BLaER1 treated with 17β-estradiol and CSF1 and Interleukin-3, amounts not matched to agents 10 nM and 100 nM (cell line): ENCODE measurements around the gene NDUFS8.

Source experiments
- H3K27ac ChIP-seq, 11 experiments: shearing (Covaris generic); formaldehyde crosslinking; 2 replicates each; pipeline ENCODE4 v1.8.1; 2022
- H3K27me3 ChIP-seq, 11 experiments: shearing (Covaris generic); formaldehyde crosslinking; 2 replicates each; pipeline ENCODE4 v1.8.1; 2022
- H3K36me3 ChIP-seq, 11 experiments: shearing (Covaris generic); formaldehyde crosslinking; 2 replicates each; pipeline ENCODE4 v1.8.1; 2022
- H3K4me1 ChIP-seq, 10 experiments: shearing (Covaris generic); formaldehyde crosslinking; 2 replicates each; pipeline ENCODE4 v1.8.1; 2022
- H3K4me2 ChIP-seq, 11 experiments: shearing (Covaris generic); formaldehyde crosslinking; 2 replicates each; pipeline ENCODE4 v1.8.1; 2022
- H3K4me3 ChIP-seq, 10 experiments: shearing (Covaris generic); formaldehyde crosslinking; 2 replicates each; pipeline ENCODE4 v1.8.1; 2022
- H3K9ac ChIP-seq, 11 experiments: shearing (Covaris generic); formaldehyde crosslinking; 2 replicates each; pipeline ENCODE4 v1.8.1; 2022
- H3K9me3 ChIP-seq, 11 experiments: shearing (Covaris generic); formaldehyde crosslinking; replicated peaks in 1 of 11; 2 replicates each; pipeline ENCODE4 v1.8.1; 2022
- H4K20me1 ChIP-seq, 11 experiments: shearing (Covaris generic); formaldehyde crosslinking; 2 replicates each; pipeline ENCODE4 v1.8.1; 2022
- Cebpa-rat ChIP-seq, 11 experiments: shearing (Covaris generic); IDR thresholded peaks; 2 replicates each; pipeline ENCODE4 v1.8.1; 2022

The NDUFS8 gene

DNA sequence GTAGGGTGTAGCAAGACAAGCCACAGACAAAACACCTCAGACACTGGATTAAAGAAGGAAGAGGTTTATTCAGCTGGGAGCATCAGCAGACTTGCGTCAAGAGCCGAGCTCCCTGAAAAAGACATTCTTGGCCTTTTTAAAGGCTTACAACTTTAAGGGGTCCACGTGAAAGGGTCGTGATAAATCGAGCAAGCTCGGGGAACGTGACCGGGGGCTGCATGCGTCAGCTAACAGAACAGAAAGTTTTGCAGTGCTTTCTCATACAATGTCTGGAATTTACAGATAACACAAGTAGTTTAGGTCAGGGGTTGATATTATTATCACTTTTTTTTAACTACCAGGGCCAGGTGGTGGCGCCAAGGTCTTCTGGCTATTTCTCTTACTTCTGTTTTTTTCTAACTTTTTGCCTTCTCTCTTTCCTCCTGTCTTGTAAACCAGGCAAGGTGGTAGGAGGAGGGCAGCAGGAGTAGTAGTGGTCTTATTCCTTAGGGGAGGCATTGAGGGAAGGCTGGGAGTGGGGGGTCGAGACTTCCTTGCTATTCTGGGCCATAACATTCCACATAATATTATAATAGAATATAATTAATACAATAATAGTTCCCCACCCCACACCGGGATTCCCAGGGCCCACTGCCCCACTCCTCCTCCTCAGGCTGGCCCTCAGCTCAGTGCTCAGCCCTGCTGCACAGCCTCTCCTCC lies 20.9 kb upstream of the NDUFS8 start:
- peaks cover 94 to 100% (median 96%) of the 10 kb centered on the region in 10 experiments for H3K4me1 ChIP-seq
- no peaks in the 10 kb centered on the region for H3K9me3 ChIP-seq
- no peak for TF ChIP-seq Cebpa-rat (IDR thresholded peaks at IDR 0.05)
- peaks cover 0 to 11% (median 0%) of the 10 kb centered on the region in 11 experiments; a peak in 3 of 22 replicates for H4K20me1 ChIP-seq
- H3K36me3 ChIP-seq = peaks cover 0 to 12% (median 0%) of the 10 kb centered on the region in 11 experiments; a peak in 4 of 22 replicates
- H3K27ac ChIP-seq = peak overlapping the region; percentile 91 to 100 (median 96)
- H3K27me3 ChIP-seq = no peaks in the 10 kb centered on the region
- H3K9ac ChIP-seq = peak overlapping the region; percentile 87 to 98 (median 92)
- peak overlapping the region; percentile 93 to 100 (median 98) for H3K4me2 ChIP-seq
- peak overlapping the region; percentile 52 to 75 (median 67); a peak in 19 of 20 replicates for H3K4me3 ChIP-seq

DNA sequence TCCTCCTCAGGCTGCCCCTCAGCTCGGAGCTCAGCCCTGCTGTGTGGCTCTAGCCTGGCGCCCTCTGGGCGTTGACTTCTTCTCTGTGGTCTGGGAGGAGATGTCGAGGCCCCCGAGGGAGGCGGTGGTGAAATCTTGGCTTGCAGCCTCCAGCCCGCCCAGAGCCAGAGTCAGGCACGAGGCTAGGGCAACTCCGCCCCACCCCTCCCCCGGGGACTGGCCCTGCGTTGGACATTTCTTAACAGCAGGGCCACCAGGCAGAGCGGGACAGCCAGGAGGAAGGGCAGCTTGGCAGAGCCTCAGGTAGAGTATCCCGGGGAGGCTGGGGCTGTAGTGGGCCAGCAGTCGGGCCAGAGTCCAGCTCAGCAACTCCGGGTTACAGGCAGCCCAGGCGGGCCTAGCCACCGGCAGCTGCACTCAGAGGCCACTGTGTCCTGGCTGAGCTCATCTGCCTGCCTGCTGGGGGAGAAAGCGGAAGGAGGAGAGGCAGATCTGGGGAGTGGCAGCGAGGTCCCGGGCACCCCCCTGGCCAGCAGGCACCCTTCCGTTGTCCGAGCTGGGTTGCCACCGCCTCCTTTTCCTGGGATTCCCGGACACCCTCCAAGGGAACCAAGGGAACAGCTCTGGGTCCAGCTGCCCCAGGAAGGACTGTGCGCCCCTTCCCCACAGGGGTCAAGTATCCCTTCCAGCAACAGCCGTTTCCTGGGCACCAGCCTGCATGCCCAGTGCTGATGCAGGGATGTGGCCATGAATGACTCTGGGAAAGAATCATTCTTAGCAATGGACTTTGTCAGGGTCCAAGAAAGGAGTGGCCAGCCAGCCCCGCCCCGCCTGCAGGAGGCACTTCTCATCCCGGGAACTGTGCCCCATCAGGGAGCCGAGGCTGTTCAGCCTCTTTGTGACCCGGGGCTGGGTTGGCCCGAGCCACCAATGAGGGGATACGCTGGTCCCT lies 20.1 kb upstream of the NDUFS8 start, which contains the start of gene ALDH3B1:
Gene ALDH3B1 (plus strand): TSS at position 238 of the 952 bp plus-strand sequence. CDS start 4,971 bp downstream, outside the sequence.
- Histone ChIP-seq H3K9ac (peak within 1 kb of the TSS; percentile 87 to 98 (median 92)), H3K4me3 (peak within 1 kb of the TSS; percentile 52 to 75 (median 67)), H3K27ac (peak within 1 kb of the TSS; percentile 91 to 100 (median 96)), H3K27me3 (no peaks in the 10 kb centered on the region), H4K20me1 (peaks cover 0 to 19% (median 6%) of the 10 kb centered on the region in 11 experiments; a peak in 9 of 22 replicates), H3K9me3 (no peaks in the 10 kb centered on the region), H3K36me3 (peaks cover 0 to 17% (median 0%) of the 10 kb centered on the region in 11 experiments; a peak in 8 of 22 replicates), H3K4me2 (peak within 1 kb of the TSS; percentile 93 to 100 (median 98)), H3K4me1 (peaks cover 94 to 100% (median 96%) of the 10 kb centered on the region in 10 experiments)
- peak in 9 of 11 experiments; percentile 34 to 93 (median 80); a peak in 15 of 22 replicates for TF ChIP-seq Cebpa-rat (IDR thresholded peaks at IDR 0.05)

DNA sequence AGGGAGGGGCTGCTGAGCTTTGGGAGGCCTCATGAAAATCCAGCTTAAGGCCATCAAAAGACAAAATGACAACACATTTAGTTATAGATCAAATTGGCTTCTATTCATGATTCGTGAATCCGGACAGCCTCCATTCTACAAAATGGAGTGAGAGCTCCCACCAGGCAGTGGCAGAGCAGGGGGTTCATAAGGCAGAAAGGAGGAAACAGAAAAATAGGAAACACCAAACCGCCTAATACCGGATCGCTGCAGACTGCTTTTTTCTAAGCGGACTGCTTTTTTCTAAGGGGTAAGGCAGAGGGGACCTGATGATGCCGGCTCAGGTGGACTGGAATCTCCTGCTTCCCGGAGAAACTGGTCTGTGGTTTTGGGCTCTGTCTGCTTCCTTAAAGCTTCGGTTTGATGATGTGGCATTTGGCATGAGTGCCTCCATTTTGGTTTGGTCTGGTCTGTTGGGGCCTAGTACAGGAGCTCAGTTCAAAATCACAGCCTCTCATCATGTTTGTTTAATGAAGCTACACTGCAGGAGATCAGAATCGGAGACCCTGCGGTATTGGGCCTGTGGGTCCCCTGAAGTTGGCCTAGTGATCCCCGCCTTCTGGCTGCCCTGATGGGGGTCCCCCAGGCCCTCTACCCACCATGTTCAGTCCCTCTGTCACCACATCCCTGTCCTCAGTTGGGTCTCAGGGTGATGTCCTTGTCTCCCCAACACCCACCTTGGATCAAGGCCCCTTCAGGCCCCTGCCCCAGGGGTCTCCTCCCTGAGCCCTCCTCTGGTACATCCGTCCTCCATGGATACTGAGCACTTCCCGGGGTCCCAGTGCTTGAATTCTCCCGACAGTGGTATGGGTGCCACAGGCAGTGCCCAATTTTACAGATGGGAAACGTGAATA lies 19.2 kb upstream of the NDUFS8 start:
- Histone ChIP-seq H4K20me1 (peaks cover 0 to 24% (median 10%) of the 10 kb centered on the region in 11 experiments; a peak in 9 of 22 replicates), H3K27ac (peak overlapping the region; percentile 91 to 100 (median 96)), H3K27me3 (no peaks in the 10 kb centered on the region), H3K36me3 (peaks cover 0 to 24% (median 0%) of the 10 kb centered on the region in 11 experiments; a peak in 8 of 22 replicates), H3K9ac (peak overlapping the region; percentile 87 to 98 (median 92)), H3K9me3 (no peaks in the 10 kb centered on the region), H3K4me2 (peak overlapping the region; percentile 93 to 100 (median 98)), H3K4me1 (peaks cover 92 to 97% (median 94%) of the 10 kb centered on the region in 10 experiments), H3K4me3 (peak overlapping the region; percentile 52 to 75 (median 67))
- no peak for TF ChIP-seq Cebpa-rat (IDR thresholded peaks at IDR 0.05)

DNA sequence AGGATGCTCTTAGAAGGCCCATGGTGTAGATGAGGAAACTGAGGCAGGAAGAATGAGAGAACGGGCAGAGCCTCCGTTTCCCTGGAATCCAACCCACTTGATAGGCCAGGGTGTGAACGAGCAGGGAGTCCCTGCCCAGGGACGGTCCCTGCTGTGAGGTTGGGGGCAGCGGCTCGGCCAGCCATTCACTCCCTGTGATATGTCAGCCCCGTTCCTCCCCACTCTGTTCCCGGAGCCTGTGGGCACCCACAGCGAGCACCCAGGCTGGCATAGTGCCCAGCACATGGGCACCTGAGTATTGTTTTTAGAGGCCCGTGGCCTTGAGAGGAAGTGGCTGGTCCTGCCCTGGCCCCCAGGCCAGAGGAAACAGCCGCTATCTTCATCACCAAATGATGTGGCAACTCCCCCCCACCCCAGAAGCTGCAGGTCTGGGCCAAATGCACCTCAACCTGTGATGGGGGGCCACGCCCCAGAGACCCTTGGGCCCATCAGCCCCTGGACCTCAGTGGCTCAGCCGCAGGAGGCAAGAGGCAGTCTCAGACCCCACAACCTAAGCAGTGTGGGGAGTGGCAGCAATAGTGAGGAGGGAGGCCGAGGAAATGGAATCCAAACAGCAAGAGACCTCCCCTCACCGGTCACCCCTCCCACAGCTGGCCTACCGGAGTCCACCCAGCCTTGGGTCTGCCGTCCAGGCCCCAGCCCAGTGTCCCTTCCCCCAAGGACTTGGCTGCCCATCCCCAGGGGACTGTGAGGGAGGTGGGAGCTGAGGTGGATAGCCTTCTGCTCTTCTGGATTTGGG lies 18.2 kb upstream of the NDUFS8 start:
- TF ChIP-seq Cebpa-rat (IDR thresholded peaks at IDR 0.05) = no peak
- H3K4me2 ChIP-seq = peak overlapping the region; percentile 93 to 100 (median 98)
- peak overlapping the region; percentile 87 to 98 (median 92) for H3K9ac ChIP-seq
- H3K27me3 ChIP-seq = no peaks in the 10 kb centered on the region
- H3K4me1 ChIP-seq = peaks cover 92 to 98% (median 94%) of the 10 kb centered on the region in 10 experiments
- H3K36me3 ChIP-seq = peaks cover 0 to 26% (median 0%) of the 10 kb centered on the region in 11 experiments; a peak in 8 of 22 replicates
- H3K27ac ChIP-seq = peak overlapping the region; percentile 91 to 100 (median 96)
- no peaks in the 10 kb centered on the region for H3K9me3 ChIP-seq
- peaks cover 0 to 34% (median 16%) of the 10 kb centered on the region in 11 experiments; a peak in 11 of 22 replicates for H4K20me1 ChIP-seq
- peak overlapping the region in 8 of 10 experiments; percentile 54 to 75 (median 70); a peak in 14 of 20 replicates for H3K4me3 ChIP-seq

DNA sequence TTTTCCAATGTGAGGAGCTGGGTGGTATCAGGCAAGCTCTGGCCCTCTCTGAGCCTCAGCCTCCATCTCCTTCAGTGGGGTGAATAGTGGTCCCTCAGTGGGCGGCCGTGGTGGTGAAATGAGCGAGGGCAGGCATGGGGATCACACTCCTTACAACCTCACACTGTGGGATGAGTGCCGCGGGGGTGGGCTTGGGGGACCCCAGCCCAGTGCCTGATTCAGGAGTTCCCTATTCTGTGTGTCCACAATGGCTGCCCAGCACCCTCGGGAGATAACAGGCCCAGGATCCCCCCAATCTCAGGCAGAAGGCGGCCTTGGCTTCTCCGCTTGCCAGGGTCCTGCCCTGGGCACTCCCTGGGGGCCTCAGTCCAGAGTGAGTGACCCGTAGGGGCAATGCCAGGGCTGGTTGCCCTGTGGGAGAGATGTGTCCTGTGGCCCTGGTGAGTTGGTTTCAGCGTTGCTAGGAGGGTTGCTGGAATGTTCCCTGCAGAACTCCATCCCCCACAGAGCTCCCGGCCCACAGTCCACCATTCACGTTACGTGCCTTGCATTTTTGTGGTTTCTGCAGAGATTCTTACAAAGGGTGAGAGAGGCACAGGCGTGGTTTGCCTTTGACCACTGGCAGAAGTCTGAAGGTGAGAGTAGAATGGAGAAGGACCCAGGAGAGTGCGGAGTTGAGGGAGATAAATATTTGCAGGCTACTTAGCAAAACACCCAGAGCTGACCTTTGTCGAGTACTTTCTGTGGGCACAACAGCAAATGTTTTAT lies 17.5 kb upstream of the NDUFS8 start:
- no peaks in the 10 kb centered on the region for H3K9me3 ChIP-seq
- H3K36me3 ChIP-seq = peaks cover 0 to 34% (median 0%) of the 10 kb centered on the region in 11 experiments; a peak in 8 of 22 replicates
- peaks cover 0 to 38% (median 16%) of the 10 kb centered on the region in 11 experiments; a peak in 11 of 22 replicates for H4K20me1 ChIP-seq
- no peak for TF ChIP-seq Cebpa-rat (IDR thresholded peaks at IDR 0.05)
- H3K9ac ChIP-seq = peak overlapping the region; percentile 87 to 98 (median 92); a peak in 17 of 22 replicates
- no peaks in the 10 kb centered on the region for H3K27me3 ChIP-seq
- H3K27ac ChIP-seq = peak overlapping the region in 10 of 11 experiments; percentile 95 to 100 (median 96); a peak in 19 of 22 replicates
- peak overlapping the region; percentile 93 to 100 (median 98) for H3K4me2 ChIP-seq
- peaks cover 92 to 97% (median 93%) of the 10 kb centered on the region in 10 experiments for H3K4me1 ChIP-seq
- H3K4me3 ChIP-seq = peak overlapping the region in 4 of 10 experiments; percentile 60 to 75 (median 68); a peak in 7 of 20 replicates

DNA sequence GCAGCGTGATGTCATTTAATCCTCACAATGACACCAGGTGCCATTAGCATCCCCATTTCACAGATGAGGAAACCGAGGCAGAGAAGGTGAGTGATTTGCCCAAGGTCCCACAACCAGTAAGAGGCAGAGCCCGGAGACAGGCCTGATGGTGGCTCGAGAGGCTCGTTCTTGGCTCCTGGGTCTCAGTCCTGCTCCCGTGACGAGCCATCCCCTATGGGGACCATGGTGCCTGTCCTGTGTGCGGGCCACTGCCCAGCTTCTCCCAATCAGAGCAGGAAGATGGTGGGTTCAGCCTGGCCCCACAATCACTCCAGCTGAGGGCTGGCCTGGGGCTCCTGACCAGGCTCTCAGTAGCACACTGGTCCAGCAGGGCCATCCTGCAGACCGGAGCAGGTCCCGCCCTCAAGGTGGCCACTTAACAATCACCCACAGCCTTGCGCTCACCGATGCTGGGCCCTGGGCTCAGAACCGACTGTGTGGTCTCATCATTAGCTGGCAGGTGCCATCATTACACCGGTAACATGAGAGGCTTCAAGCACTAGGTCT lies 16.8 kb upstream of the NDUFS8 start:
- TF ChIP-seq Cebpa-rat (IDR thresholded peaks at IDR 0.05) = no peak
- H3K27ac ChIP-seq = peak overlapping the region; percentile 91 to 100 (median 96)
- peak overlapping the region in 3 of 10 experiments; percentile 6 to 47 (median 40); a peak in 3 of 20 replicates for H3K4me3 ChIP-seq
- H3K4me2 ChIP-seq = peak overlapping the region; percentile 93 to 100 (median 98)
- peaks cover 0 to 38% (median 16%) of the 10 kb centered on the region in 11 experiments; a peak in 11 of 22 replicates for H4K20me1 ChIP-seq
- H3K9me3 ChIP-seq = no peaks in the 10 kb centered on the region
- peaks cover 87 to 95% (median 90%) of the 10 kb centered on the region in 10 experiments for H3K4me1 ChIP-seq
- H3K27me3 ChIP-seq = no peaks in the 10 kb centered on the region
- peak overlapping the region; percentile 74 to 98 (median 90); a peak in 19 of 22 replicates for H3K9ac ChIP-seq
- peaks cover 0 to 38% (median 1%) of the 10 kb centered on the region in 11 experiments; a peak in 9 of 22 replicates for H3K36me3 ChIP-seq
